SK-N-SH (cell line): Measurements from ENCODE around the gene CLCNKB. TPM values are rescaled to one million over a fixed set of nuclear protein-coding genes. Genes with fewer than 3 reads are reported as not detected.

Experiments
- CTCF ChIA-PET: fragments of 300-600, 350-600 bp; formaldehyde crosslinking; extraction: SDS; loops from one replicate; lab custom pipeline; 2021; lab: Yijun Ruan, JAX
- POLR2A ChIA-PET: fragments of 350-600 bp; sonication (Branson Sonifier 250); formaldehyde crosslinking; extraction: SDS; loops from one replicate; lab custom pipeline; 2020; ENCODE audit warnings: antibody characterized with exemption, inconsistent platforms; lab: Yijun Ruan, JAX
- DNase-seq: peaks from one replicate; pipeline ENCODE4 v3.0.0; 2012
- H2AFZ ChIP-seq: fragments of 200-600 bp; sonication (generic); 2 replicates; pipeline ENCODE4 v1.8.1; 2016; ENCODE audit warnings: antibody characterized with exemption, mild to moderate bottlenecking, low read depth
- H3F3A ChIP-seq: fragments of 200-600 bp; sonication (generic); replicated peaks from 2 replicates; pipeline ENCODE3; 2016; ENCODE audit warnings: antibody characterized with exemption, mild to moderate bottlenecking; ENCODE audit not compliant: insufficient read depth
- H3K27ac ChIP-seq, 2 experiments: fragments of 200-500 bp in 1 of 2; fragments of 200-600 bp in 1 of 2; sonication (Bioruptor generic) in 1 of 2; sonication (generic), shearing (Covaris generic) in 1 of 2; 2 replicates each; pipeline versions ENCODE4 v1.5.1 to v1.6.1; 2014 to 2016; ENCODE audit warnings: low read depth in 2 of 2, inconsistent platforms in 1 of 2, low read length in 1 of 2, mild to moderate bottlenecking in 1 of 2, mixed read lengths in 1 of 2
- H3K27me3 ChIP-seq: fragments of 200-600 bp; sonication (generic), shearing (Covaris generic); 2 replicates; pipeline ENCODE4 v1.6.1; 2016; ENCODE audit warnings: mixed run types; ENCODE audit not compliant: insufficient read depth
- H3K36me3 ChIP-seq, 2 experiments: fragments of 200-500 bp in 1 of 2; fragments of 200-600 bp in 1 of 2; sonication (Bioruptor generic) in 1 of 2; sonication (generic) in 1 of 2; replicated peaks in 1 of 2; 2 replicates each; pipeline versions ENCODE3 to v1.5.1; 2014 to 2016; ENCODE audit warnings: low read length in 1 of 2, mild to moderate bottlenecking in 1 of 2; ENCODE audit not compliant: insufficient read depth in 2 of 2, control insufficient read depth in 1 of 2
- H3K4me1 ChIP-seq, 2 experiments: fragments of 200-500 bp in 1 of 2; fragments of 200-600 bp in 1 of 2; sonication (Bioruptor generic) in 1 of 2; sonication (generic), shearing (Covaris generic) in 1 of 2; 2 replicates each; pipeline versions ENCODE4 v1.5.1 to v1.6.1; 2014 to 2016; ENCODE audit warnings: low read depth in 1 of 2, low read length in 1 of 2, mixed run types in 1 of 2; ENCODE audit not compliant: insufficient read depth in 2 of 2, control insufficient read depth in 1 of 2
- H3K4me2 ChIP-seq: fragments of 200-600 bp; sonication (generic), shearing (Covaris generic); 2 replicates; pipeline ENCODE4 v1.6.1; 2017; ENCODE audit warnings: mixed run types
- H3K4me3 ChIP-seq, 2 experiments: fragments of 200-500 bp in 1 of 2; fragments of 200-600 bp in 1 of 2; sonication (Bioruptor generic) in 1 of 2; sonication (generic), shearing (Covaris generic) in 1 of 2; 2 replicates each; pipeline versions ENCODE4 v1.5.1 to v1.8.1; 2014 to 2016; ENCODE audit warnings: low read depth in 2 of 2, inconsistent platforms in 1 of 2, low read length in 1 of 2, mild to moderate bottlenecking in 1 of 2, mixed read lengths in 1 of 2, moderate library complexity in 1 of 2
- H3K79me2 ChIP-seq: fragments of 200-600 bp; sonication (generic); 2 replicates; pipeline ENCODE4 v1.8.1; 2017; ENCODE audit warnings: mild to moderate bottlenecking; ENCODE audit not compliant: insufficient read depth
- H3K9ac ChIP-seq: fragments of 200-600 bp; sonication (generic); 2 replicates; pipeline ENCODE4 v1.6.1; 2017; ENCODE audit warnings: mixed run types
- H3K9me2 ChIP-seq: fragments of 200-600 bp; sonication (generic); 2 replicates; pipeline ENCODE4 v1.6.1; 2017; ENCODE audit warnings: mixed run types
- H3K9me3 ChIP-seq: fragments of 200-600 bp; sonication (generic); 2 replicates; pipeline ENCODE4 v1.6.1; 2017; ENCODE audit warnings: mixed run types, mild to moderate bottlenecking, moderate library complexity
- H4K20me1 ChIP-seq: fragments of 200-600 bp; sonication (generic); 2 replicates; pipeline ENCODE4 v1.6.1; 2017; ENCODE audit warnings: mild to moderate bottlenecking, mixed run types; ENCODE audit not compliant: insufficient read depth
- CHD2 ChIP-seq: fragments of 150-350 bp; IDR thresholded peaks from 2 replicates; pipeline ENCODE4 v1.6.1; 2018; ENCODE audit warnings: low read length; ENCODE audit not compliant: partially characterized antibody
- CTCF ChIP-seq: fragments of 200-600 bp; sonication (generic); IDR thresholded peaks from 2 replicates; pipeline ENCODE4 v1.6.1; 2017; ENCODE audit warnings: antibody characterized with exemption, mild to moderate bottlenecking, moderate library complexity
- EP300 ChIP-seq, 2 experiments: IDR thresholded peaks; 2 replicates each; pipeline versions ENCODE4 v1.4.0 to v1.6.1; 2012; ENCODE audit warnings: borderline replicate concordance in 1 of 2, low read depth in 1 of 2, low read length in 1 of 2
- FOXJ3 ChIP-seq: sonication (generic); formaldehyde crosslinking; IDR thresholded peaks from 2 replicates; pipeline ENCODE4 v1.5.1; 2020; ENCODE audit warnings: mild to moderate bottlenecking, missing genetic modification reagents
- GABPA ChIP-seq: IDR thresholded peaks from 2 replicates; pipeline ENCODE4 v1.4.0; 2012; ENCODE audit warnings: low read depth, mild to moderate bottlenecking
- JUND ChIP-seq: IDR thresholded peaks from 2 replicates; pipeline ENCODE4 v1.4.0; 2012
- MXI1 ChIP-seq: IDR thresholded peaks from 2 replicates; pipeline ENCODE4 v1.6.1; 2012; ENCODE audit warnings: mild to moderate bottlenecking, low read depth, low read length, improper control_type of control experiment
- NFIC ChIP-seq: IDR thresholded peaks from 2 replicates; pipeline ENCODE4 v1.4.0; 2012; ENCODE audit warnings: borderline replicate concordance
- NRF1 ChIP-seq: IDR thresholded peaks from 2 replicates; pipeline ENCODE4 v1.6.1; 2012; ENCODE audit warnings: low read depth, mild to moderate bottlenecking, low read length
- PBX3 ChIP-seq: IDR thresholded peaks from 2 replicates; pipeline ENCODE4; 2012
- REST ChIP-seq: IDR thresholded peaks from 2 replicates; pipeline ENCODE4 v1.6.1; 2012; ENCODE audit warnings: mild to moderate bottlenecking, low read depth, low read length, moderate library complexity
- RXRA ChIP-seq: IDR thresholded peaks from 2 replicates; pipeline ENCODE4 v1.4.0; 2012; ENCODE audit warnings: low read depth, mild to moderate bottlenecking, borderline replicate concordance
- SIN3A ChIP-seq: IDR thresholded peaks from 2 replicates; pipeline ENCODE4 v1.6.1; 2012; ENCODE audit warnings: low read depth, mild to moderate bottlenecking, low read length, moderate library complexity, borderline replicate concordance
- SMC3 ChIP-seq: IDR thresholded peaks from 2 replicates; pipeline ENCODE4 v1.6.1; 2012; ENCODE audit warnings: low read depth, low read length, improper control_type of control experiment
- TAF1 ChIP-seq: IDR thresholded peaks from 2 replicates; pipeline ENCODE4 v1.6.1; 2012; ENCODE audit warnings: low read depth, mild to moderate bottlenecking, low read length, moderate library complexity, borderline replicate concordance
- TCF12 ChIP-seq: IDR thresholded peaks from 2 replicates; pipeline ENCODE4 v1.4.0; 2012
- TEAD4 ChIP-seq: IDR thresholded peaks from 2 replicates; pipeline ENCODE4 v1.4.0; 2012; ENCODE audit warnings: mild to moderate bottlenecking, borderline replicate concordance; ENCODE audit not compliant: insufficient read depth
- USF2 ChIP-seq: fragments of 150-350 bp; IDR thresholded peaks from 2 replicates; pipeline ENCODE4 v1.6.1; 2017; ENCODE audit warnings: antibody characterized with exemption, low read length, low read depth, borderline replicate concordance
- YY1 ChIP-seq: IDR thresholded peaks from 2 replicates; pipeline ENCODE4 v1.4.0; 2012; ENCODE audit warnings: low read depth, mild to moderate bottlenecking
- WGBS: methylation state at CpG from one replicate; pipeline ENCODE4 v1.1.6; 2017; ENCODE audit warnings: low lambda C conversion rate; 5-methylcytosine and 5-hydroxymethylcytosine counted together
- polyA plus RNA-seq, 3 experiments: library from polyadenylated mRNA; depleted of rRNA; stranded (reverse); fragments of >200 nt; gene quantifications; 2 replicates each; pipeline ENCODE4 v1.2.3, GENCODE V29; 2012

The CLCNKB gene
- polyA plus RNA-seq, 1 of the 3 experiments (the other 2 are of a cell fraction): 0.41 TPM

- Histone ChIP-seq H3K4me1 (peaks cover 0 to 11% of the 10 kb centered on the region in 2 experiments; a peak in 1 of 4 replicates), H2AFZ (no peak overlapping the region), H3F3A (no peaks in the 10 kb centered on the region), H3K9me3 (no peaks in the 10 kb centered on the region), H3K9ac (no peak overlapping the region), H3K36me3 (no peaks in the 10 kb centered on the region), H3K79me2 (no peaks in the 10 kb centered on the region), H3K27ac (no peak overlapping the region), H3K4me2 (no peak overlapping the region), H3K27me3 (no peaks in the 10 kb centered on the region), H4K20me1 (no peaks in the 10 kb centered on the region), H3K9me2 (no peaks in the 10 kb centered on the region), H3K4me3 (no peak overlapping the region)
- ChIA-PET CTCF (interaction anchor here (5.8 kb wide), 1 partner anchor 20 kb away, joined by 44 read pairs; no protein-coding TSS in a partner anchor), POLR2A (no interaction called here)
- DNase-seq: no peak
- WGBS: 67% methylated on average over 1 of the region's 1 CpG
- TF ChIP-seq SMC3 (no peak), PBX3 (no peak), SIN3A (no peak), NRF1 (no peak), FOXJ3 (no peak), MXI1 (no peak), REST (no peak), CHD2 (no peak), TAF1 (no peak), TCF12 (no peak)
Observed at GRCh38 chr1:16029288-16029687, 14.3 kb upstream of the CLCNKB start.

GRCh38 chr1:16031551-16031950 is 12.0 kb upstream of the CLCNKB start:
- no peak for DNase-seq
- POLR2A ChIA-PET: no interaction called here
- H2AFZ ChIP-seq: no peak overlapping the region
- 80% methylated on average over 7 of the region's 8 CpGs for WGBS
- H3K9me2 ChIP-seq: no peaks in the 10 kb centered on the region
- H3K4me1 ChIP-seq: peaks cover 0 to 11% of the 10 kb centered on the region in 2 experiments; a peak in 1 of 4 replicates
- H3K4me2 ChIP-seq: no peak overlapping the region
- no peak overlapping the region for H3K9ac ChIP-seq
- no peaks in the 10 kb centered on the region for H3K36me3 ChIP-seq
- no peaks in the 10 kb centered on the region for H3F3A ChIP-seq
- H4K20me1 ChIP-seq: no peaks in the 10 kb centered on the region
- no peaks in the 10 kb centered on the region for H3K9me3 ChIP-seq
- no peak overlapping the region for H3K27ac ChIP-seq
- no peaks in the 10 kb centered on the region for H3K27me3 ChIP-seq
- H3K79me2 ChIP-seq: no peaks in the 10 kb centered on the region
- no peak overlapping the region for H3K4me3 ChIP-seq
- CTCF ChIA-PET: interaction anchor here (1.0 to 5.8 kb wide), 8 partner anchors 14 to 240 kb away, joined by 3 to 44 read pairs (median 10); partner anchors contain the start of gene HSPB7
- TF ChIP-seq CHD2 (no peak), EP300 (IDR thresholded peaks at IDR 0.05; ENCODE audit: borderline replicate concordance in 1 of 2, low read depth in 1 of 2, low read length in 1 of 2) (no peak), TEAD4 (no peak), RXRA (no peak), PBX3 (no peak), USF2 (no peak), YY1 (no peak), SIN3A (no peak), GABPA (no peak), NFIC (no peak), CTCF (no peak), JUND (no peak)
